ENCODE results near the gene EXD1.

GRCh38 chr15:41154412-41154811 is 76.1 kb downstream of the EXD1 start:
- TF ChIP-seq CTCF (IDR thresholded peaks at IDR 0.05 in 4 of 5, conservative IDR thresholded peaks at IDR 0.05 in 1 of 5) (no peak), POLR2A (IDR thresholded peaks at IDR 0.05) (no peak)
